Fibroblast of lung (primary cell): ENCODE measurements around the gene CXCR3. TPM values are rescaled to one million over a fixed set of nuclear protein-coding genes. Genes with fewer than 3 reads are reported as not detected.

ENCODE experiments used
- DNase-seq, 2 donors: peaks; one replicate each; pipeline versions ENCODE4 v3.0.0 to v3.0.0-alpha.2; 2010; ENCODE audit warnings: low read depth in 2 of 2
- H2AFZ ChIP-seq: 2 replicates; pipeline ENCODE4 v1.5.1; 2012; ENCODE audit warnings: low read length, control low read depth, inconsistent platforms
- H3K27ac ChIP-seq: 2 replicates; pipeline ENCODE4 v1.5.1; 2011; ENCODE audit warnings: low read length, control low read depth; ENCODE audit not compliant: insufficient read depth
- H3K27me3 ChIP-seq: 2 replicates; pipeline ENCODE4 v1.5.1; 2011; ENCODE audit warnings: mild to moderate bottlenecking, low read length; ENCODE audit not compliant: control insufficient read depth, insufficient read depth
- H3K36me3 ChIP-seq: 2 replicates; pipeline ENCODE4 v1.5.1; 2011; ENCODE audit warnings: low read length; ENCODE audit not compliant: control insufficient read depth, insufficient read depth
- H3K4me1 ChIP-seq: 2 replicates; pipeline ENCODE4 v1.5.1; 2011; ENCODE audit warnings: low read length; ENCODE audit not compliant: control insufficient read depth, insufficient read depth; ENCODE audit errors: extremely low read depth
- H3K4me2 ChIP-seq: 2 replicates; pipeline ENCODE4 v1.5.1; 2011; ENCODE audit warnings: low read length, control low read depth; ENCODE audit not compliant: insufficient read depth; ENCODE audit errors: extremely low read depth
- H3K4me3 ChIP-seq, 4 experiments: fragments of 200-600 bp in 1 of 4; sonication (generic) in 1 of 4; replicated peaks in 1 of 4; 2 replicates each; pipeline ENCODE4 v1.5.1; 2011 to 2016; ENCODE audit warnings: low read length in 4 of 4, low read depth in 3 of 4, mild to moderate bottlenecking in 3 of 4, control low read depth in 2 of 4, inconsistent platforms in 1 of 4, mixed read lengths in 1 of 4; ENCODE audit not compliant: insufficient read depth in 1 of 4; ENCODE audit errors: control extremely low read depth in 1 of 4
- H3K79me2 ChIP-seq: 2 replicates; pipeline ENCODE4 v1.5.1; 2012; ENCODE audit warnings: mild to moderate bottlenecking, low read length, inconsistent platforms; ENCODE audit not compliant: control insufficient read depth, insufficient read depth
- H3K9ac ChIP-seq: 2 replicates; pipeline ENCODE4 v1.5.1; 2011; ENCODE audit warnings: mild to moderate bottlenecking, low read length, control low read depth; ENCODE audit not compliant: insufficient read depth
- H3K9me3 ChIP-seq: 2 replicates; pipeline ENCODE4 v1.5.1; 2012; ENCODE audit warnings: low read depth, low read length; ENCODE audit not compliant: control insufficient read depth, insufficient read depth
- H4K20me1 ChIP-seq: 2 replicates; pipeline ENCODE4 v1.5.1; 2011; ENCODE audit warnings: low read length; ENCODE audit not compliant: control insufficient read depth, insufficient read depth; ENCODE audit errors: extremely low read depth
- EZH2 ChIP-seq: IDR thresholded peaks from 2 replicates; pipeline ENCODE4 v1.5.1; 2012; ENCODE audit warnings: low read length, control low read depth, mild to moderate bottlenecking; ENCODE audit errors: missing control alignments
- polyA plus RNA-seq, 2 donors: library from polyadenylated mRNA; depleted of rRNA in 1 of 2; stranded (reverse) in 1 of 2; unstranded in 1 of 2; fragments of >200 nt; gene quantifications; 2 replicates each; pipeline ENCODE4 v1.2.1, GENCODE V29; 2011 to 2012; ENCODE audit warnings: missing spikeins in 1 of 2
- total RNA-seq: library from RNA; depleted of rRNA; stranded (reverse); fragments of >200 nt; gene quantifications from 2 replicates; pipeline ENCODE4 v1.2.1, GENCODE V29; 2014
- TF ChIP-seq, protein P1 (sequence below), 2 donors: IDR thresholded peaks in 1 of 2; conservative IDR thresholded peaks in 1 of 2; 1 replicate in 1 of 2; 2 replicates in 1 of 2; pipeline ENCODE4 v1.5.1; 2011 to 2012; ENCODE audit warnings: low read length in 2 of 2, control low read depth in 1 of 2, inconsistent platforms in 1 of 2, low read depth in 1 of 2, mild to moderate bottlenecking in 1 of 2

Gene CXCR3
- total and polyA plus RNA-seq, 2 donors (not counting 1 experiment from before 2014, with no cell fraction given), result not detected

DNA sequence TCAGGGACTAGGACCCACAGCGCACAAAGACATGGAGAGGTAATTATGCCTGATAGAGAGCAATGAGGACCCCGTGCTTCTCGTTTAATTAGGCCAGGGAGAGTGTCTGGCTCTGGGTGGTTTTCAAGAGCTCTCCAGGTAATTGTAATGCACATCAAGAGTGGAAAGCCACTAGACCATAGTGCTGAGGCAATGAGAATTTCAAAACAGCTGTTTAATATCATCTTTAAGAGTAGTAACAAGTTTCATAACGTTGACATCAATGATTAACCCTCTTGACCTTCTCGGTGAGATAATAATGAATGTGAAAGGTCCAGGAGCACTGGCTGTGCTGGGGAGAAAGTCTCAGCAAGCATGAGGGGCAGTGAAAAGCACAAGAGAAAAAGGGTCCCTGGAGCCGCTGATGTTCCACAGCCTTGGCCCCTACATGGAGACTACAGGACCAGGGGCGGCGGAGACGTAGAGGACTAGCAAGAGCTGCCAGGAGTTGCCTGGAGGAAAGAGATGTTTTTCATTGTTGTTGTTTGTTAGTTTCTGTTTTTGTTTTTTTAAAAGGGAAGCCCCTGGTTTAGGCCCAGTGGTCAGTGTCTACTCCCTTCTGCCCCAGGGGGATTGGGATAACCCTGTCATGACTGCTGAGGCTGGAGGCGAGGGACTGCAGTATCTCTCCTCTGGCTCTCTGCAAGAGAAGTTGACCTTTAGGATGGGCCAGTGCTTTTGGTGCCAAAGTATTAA lies 14.8 kb upstream of the CXCR3 start:
- Histone ChIP-seq H3K27ac (no peak overlapping the region), H3K9ac (no peak overlapping the region), H3K79me2 (no peaks in the 10 kb centered on the region), H4K20me1 (no peaks in the 10 kb centered on the region), H3K27me3 (no peaks in the 10 kb centered on the region), H3K36me3 (no peaks in the 10 kb centered on the region), H2AFZ (no peak overlapping the region), H3K4me3 (no peak overlapping the region), H3K4me1 (no peaks in the 10 kb centered on the region), H3K9me3 (no peaks in the 10 kb centered on the region), H3K4me2 (no peak overlapping the region)
- no peak for DNase-seq
- no peak for TF ChIP-seq EZH2
- TF ChIP-seq, protein P1, sequence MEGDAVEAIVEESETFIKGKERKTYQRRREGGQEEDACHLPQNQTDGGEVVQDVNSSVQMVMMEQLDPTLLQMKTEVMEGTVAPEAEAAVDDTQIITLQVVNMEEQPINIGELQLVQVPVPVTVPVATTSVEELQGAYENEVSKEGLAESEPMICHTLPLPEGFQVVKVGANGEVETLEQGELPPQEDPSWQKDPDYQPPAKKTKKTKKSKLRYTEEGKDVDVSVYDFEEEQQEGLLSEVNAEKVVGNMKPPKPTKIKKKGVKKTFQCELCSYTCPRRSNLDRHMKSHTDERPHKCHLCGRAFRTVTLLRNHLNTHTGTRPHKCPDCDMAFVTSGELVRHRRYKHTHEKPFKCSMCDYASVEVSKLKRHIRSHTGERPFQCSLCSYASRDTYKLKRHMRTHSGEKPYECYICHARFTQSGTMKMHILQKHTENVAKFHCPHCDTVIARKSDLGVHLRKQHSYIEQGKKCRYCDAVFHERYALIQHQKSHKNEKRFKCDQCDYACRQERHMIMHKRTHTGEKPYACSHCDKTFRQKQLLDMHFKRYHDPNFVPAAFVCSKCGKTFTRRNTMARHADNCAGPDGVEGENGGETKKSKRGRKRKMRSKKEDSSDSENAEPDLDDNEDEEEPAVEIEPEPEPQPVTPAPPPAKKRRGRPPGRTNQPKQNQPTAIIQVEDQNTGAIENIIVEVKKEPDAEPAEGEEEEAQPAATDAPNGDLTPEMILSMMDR (conservative IDR thresholded peaks at IDR 0.05 in 1 of 2, IDR thresholded peaks at IDR 0.05 in 1 of 2; ENCODE audit: low read depth in 1 of 2, low read length in 2 of 2), result no peak

DNA sequence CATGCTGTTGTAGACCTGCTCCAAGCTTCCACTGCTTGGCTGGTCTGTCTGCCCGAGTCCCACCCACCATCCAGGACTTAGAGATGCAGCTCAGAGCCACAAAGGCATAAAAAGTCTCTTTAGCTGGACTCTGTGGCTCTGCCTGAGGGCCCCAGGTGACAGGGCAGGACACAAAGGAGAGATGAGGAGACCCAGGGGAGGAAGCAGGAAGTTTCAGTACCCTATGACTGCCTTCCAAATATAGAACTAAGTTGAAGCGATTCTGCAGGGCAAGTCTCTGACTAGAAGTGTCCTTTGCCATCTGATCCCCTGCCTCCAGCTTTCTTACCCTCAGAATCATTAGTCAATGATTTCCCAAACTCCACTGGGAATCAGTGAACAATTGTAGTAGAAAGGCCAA lies 11.2 kb upstream of the CXCR3 start:
- H3K9me3 ChIP-seq, result no peaks in the 10 kb centered on the region
- no peak for DNase-seq
- no peaks in the 10 kb centered on the region for H3K4me1 ChIP-seq
- H4K20me1 ChIP-seq, result no peaks in the 10 kb centered on the region
- no peak overlapping the region for H3K27ac ChIP-seq
- no peak overlapping the region for H3K9ac ChIP-seq
- no peaks in the 10 kb centered on the region for H3K27me3 ChIP-seq
- H3K4me2 ChIP-seq, result no peak overlapping the region
- H3K4me3 ChIP-seq, result no peak overlapping the region
- no peak overlapping the region for H2AFZ ChIP-seq
- no peaks in the 10 kb centered on the region for H3K36me3 ChIP-seq
- no peak for TF ChIP-seq EZH2
- TF ChIP-seq, protein P1 (conservative IDR thresholded peaks at IDR 0.05 in 1 of 2, IDR thresholded peaks at IDR 0.05 in 1 of 2; ENCODE audit: low read depth in 1 of 2, low read length in 2 of 2), result no peak
- H3K79me2 ChIP-seq, result no peaks in the 10 kb centered on the region

DNA sequence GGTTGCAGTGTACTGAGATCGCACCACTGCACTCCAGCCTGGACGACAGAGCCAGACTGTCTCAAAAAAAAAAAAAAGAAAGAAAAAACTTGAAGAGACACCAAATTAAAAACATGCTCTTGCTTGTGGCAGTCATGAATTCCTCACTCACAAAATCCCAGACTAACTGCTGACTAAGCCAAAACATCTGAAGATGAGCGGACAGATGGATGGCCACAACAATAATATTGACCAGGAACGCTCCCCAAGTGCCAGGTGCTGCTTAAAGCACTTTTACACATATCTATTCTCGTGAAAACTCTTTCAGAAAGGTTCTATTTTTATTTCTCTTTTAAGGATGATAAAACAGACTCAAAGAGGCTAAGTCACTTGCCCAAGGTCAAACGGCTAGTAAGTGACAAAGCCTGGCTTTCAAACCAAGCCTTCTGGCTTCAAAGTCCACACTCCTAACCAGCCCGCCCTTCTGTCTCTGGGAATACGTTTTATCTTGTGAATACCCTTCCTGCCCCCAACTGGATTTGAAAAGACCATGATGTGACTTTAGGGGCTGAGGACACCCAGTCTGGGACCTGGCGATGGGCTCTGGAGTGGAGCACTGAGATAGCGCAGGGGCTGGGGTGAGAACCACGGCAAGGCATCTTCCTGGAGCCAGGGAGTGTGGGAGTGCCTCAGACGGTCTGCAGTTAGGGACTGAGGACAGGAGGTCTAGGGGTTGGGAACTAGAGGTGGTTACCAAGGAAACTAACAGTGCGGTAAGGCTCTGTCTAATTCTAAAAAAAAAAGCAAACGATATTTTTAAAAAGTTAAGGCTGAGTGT lies 9.5 kb upstream of the CXCR3 start:
- Histone ChIP-seq H3K9ac (no peak overlapping the region), H3K4me2 (no peak overlapping the region), H3K4me1 (peaks cover 3% of the 10 kb centered on the region), H3K4me3 (no peak overlapping the region), H3K27ac (no peak overlapping the region), H2AFZ (no peak overlapping the region), H4K20me1 (no peaks in the 10 kb centered on the region), H3K79me2 (no peaks in the 10 kb centered on the region), H3K9me3 (no peaks in the 10 kb centered on the region), H3K27me3 (no peaks in the 10 kb centered on the region), H3K36me3 (no peaks in the 10 kb centered on the region)
- no peak for DNase-seq
- TF ChIP-seq, protein P1 (conservative IDR thresholded peaks at IDR 0.05 in 1 of 2, IDR thresholded peaks at IDR 0.05 in 1 of 2; ENCODE audit: low read depth in 1 of 2, low read length in 2 of 2), result no peak
- TF ChIP-seq EZH2, result no peak
